ENCODE measurements around the gene RFC3. TPM values are rescaled to one million over a fixed set of nuclear protein-coding genes. Genes with fewer than 3 reads are reported as not detected.
"Not testable (repeated sequence)": the region's sequence is repeated elsewhere in the genome, so short reads cannot be mapped to it uniquely, and the experiment has no call there.

The RFC3 gene
- total and polyA plus RNA-seq, 4 donors, result 6.3 to 16.5 (median 8.5) TPM

DNA sequence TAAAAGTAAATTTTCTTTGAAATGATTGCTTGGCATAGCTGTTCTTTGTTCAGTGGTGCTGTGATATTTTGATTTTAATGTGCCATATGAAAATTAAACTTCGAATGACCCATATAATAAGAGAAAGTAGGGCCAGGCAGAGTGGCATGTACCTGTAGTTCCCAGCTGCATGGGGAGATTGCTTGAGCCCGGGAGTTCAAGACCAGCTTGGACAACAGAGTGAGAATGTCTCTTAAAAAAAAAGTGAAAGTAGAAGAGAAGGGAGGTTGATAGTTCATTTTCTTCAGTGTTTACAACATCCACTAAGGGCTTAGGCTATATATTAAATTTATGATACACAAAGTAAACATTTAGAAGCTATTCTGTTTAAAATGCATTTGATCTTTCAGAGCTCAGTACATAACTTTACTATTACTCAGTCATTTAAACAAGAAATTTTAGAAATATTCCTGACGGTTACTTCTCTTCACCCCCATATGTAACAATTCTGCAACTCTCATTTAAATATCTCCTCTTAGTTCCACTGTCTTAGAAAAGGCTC is 17.2 kb upstream of the RFC3 start:
- Histone ChIP-seq H3K27me3 (ENCODE audit: control insufficient read depth in 3 of 3, insufficient read depth in 3 of 3, low read length in 2 of 3) (peaks cover 0 to under 1% (median 0%) of the 10 kb centered on the region in 3 donors), H3K9ac (ENCODE audit: insufficient read depth in 1 of 2, low read length in 2 of 2) (peak overlapping the region in 1 of 2 donors; percentile 53), H3K4me1 (ENCODE audit: control insufficient read depth in 5 of 5, insufficient read depth in 5 of 5, low read length in 5 of 5) (peaks cover 0 to 8% (median 0%) of the 10 kb centered on the region in 5 donors), H3K27ac (ENCODE audit: low read depth in 1 of 2, low read length in 1 of 2) (no peak overlapping the region), H3K4me3 (no peak overlapping the region), H3K9me3 (ENCODE audit: control insufficient read depth in 4 of 4, insufficient read depth in 3 of 4, low read length in 3 of 4) (no peaks in the 10 kb centered on the region), H3K36me3 (ENCODE audit: control insufficient read depth in 4 of 4, insufficient read depth in 4 of 4, low read length in 4 of 4) (no peaks in the 10 kb centered on the region)
- WGBS, 2 donors, result 29 to 36% methylated on average over 3 of the region's 3 CpGs
- DNase-seq (peak in 2 of 3 donors; percentile 28 to 29), ATAC-seq (ENCODE audit: insufficient read depth, low FRiP score) (no peak)
- TF ChIP-seq, protein P1, sequence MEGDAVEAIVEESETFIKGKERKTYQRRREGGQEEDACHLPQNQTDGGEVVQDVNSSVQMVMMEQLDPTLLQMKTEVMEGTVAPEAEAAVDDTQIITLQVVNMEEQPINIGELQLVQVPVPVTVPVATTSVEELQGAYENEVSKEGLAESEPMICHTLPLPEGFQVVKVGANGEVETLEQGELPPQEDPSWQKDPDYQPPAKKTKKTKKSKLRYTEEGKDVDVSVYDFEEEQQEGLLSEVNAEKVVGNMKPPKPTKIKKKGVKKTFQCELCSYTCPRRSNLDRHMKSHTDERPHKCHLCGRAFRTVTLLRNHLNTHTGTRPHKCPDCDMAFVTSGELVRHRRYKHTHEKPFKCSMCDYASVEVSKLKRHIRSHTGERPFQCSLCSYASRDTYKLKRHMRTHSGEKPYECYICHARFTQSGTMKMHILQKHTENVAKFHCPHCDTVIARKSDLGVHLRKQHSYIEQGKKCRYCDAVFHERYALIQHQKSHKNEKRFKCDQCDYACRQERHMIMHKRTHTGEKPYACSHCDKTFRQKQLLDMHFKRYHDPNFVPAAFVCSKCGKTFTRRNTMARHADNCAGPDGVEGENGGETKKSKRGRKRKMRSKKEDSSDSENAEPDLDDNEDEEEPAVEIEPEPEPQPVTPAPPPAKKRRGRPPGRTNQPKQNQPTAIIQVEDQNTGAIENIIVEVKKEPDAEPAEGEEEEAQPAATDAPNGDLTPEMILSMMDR (IDR thresholded peaks at IDR 0.05; ENCODE audit: control extremely low read depth, extremely low read depth), result no peak

DNA sequence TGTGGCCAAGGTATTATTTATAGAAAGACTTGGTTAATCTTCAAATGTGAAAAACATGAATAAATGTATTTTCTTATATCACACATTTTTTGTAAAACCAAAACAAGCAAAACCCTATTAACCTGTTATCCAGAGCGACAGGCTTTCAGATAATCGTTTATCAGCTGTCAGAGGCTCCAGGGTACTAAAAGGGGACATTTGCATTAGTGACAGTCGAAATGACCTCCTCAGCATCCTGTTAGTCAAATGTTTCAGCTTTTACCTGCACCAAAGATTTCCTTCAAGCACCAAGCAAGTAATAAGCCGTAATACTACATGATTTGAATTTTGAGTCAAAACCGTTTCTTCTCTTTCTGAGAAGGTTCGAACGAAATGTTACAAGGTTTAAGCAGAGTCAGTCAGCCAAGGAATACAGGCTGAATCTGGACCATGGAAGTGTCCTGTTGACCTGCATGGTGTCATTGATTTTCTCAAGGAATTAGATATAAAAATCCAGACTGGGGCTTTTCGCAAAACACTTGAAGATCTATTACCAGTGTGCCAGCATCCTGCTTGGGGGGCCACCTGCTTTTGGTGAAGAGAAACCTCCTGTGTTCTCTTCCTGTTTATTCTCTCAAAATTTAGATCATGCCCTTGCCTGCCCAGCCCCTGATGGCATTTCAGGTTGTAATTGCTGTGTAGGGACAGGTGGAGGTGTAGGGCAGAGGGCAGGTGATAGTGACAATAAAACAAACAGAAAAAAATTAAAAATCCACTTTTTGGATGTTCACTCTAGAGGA is 11.3 kb upstream of the RFC3 start:
- TF ChIP-seq, protein P1 (IDR thresholded peaks at IDR 0.05; ENCODE audit: control extremely low read depth, extremely low read depth), result no peak
- Histone ChIP-seq H3K36me3 (ENCODE audit: control insufficient read depth in 4 of 4, insufficient read depth in 4 of 4, low read length in 4 of 4) (no peaks in the 10 kb centered on the region), H3K27me3 (ENCODE audit: control insufficient read depth in 3 of 3, insufficient read depth in 3 of 3, low read length in 2 of 3) (peaks cover 5 to 23% (median 6%) of the 10 kb centered on the region in 3 donors), H3K4me1 (ENCODE audit: control insufficient read depth in 5 of 5, insufficient read depth in 5 of 5, low read length in 5 of 5) (no peaks in the 10 kb centered on the region), H3K4me3 (no peak overlapping the region), H3K9me3 (ENCODE audit: control insufficient read depth in 4 of 4, insufficient read depth in 3 of 4, low read length in 3 of 4) (no peaks in the 10 kb centered on the region), H3K9ac (ENCODE audit: insufficient read depth in 1 of 2, low read length in 2 of 2) (no peak overlapping the region), H3K27ac (ENCODE audit: low read depth in 1 of 2, low read length in 1 of 2) (no peak overlapping the region)
- WGBS, 2 donors, result 74 to 79% methylated on average over 8 of the region's 8 CpGs
- DNase-seq (no peak), ATAC-seq (ENCODE audit: insufficient read depth, low FRiP score) (no peak)

DNA sequence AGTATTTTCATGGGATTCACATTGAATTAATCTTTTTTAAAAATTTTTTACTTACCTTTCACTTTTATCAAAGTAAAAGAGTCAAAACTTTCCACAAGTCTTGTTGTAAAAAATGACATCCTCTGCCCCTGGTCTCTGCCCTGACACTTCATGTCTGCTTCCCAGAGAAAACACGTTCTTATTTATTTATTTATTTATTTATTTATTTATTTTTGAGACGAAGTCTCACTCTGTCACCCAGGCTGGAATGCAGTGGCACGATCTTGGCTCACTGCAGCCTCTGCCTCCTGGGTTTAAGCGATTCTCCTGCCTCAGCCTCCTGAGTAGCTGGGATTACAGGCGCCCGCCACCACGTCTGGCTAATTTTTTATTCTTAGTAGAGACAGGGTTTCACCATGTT is 5.1 kb upstream of the RFC3 start:
- H3K27me3 ChIP-seq (ENCODE audit: control insufficient read depth in 3 of 3, insufficient read depth in 3 of 3, low read length in 2 of 3); H3K4me3 ChIP-seq: not testable (repeated sequence)
- 86 to 90% methylated on average over 7 of the region's 7 CpGs for WGBS, 2 donors

DNA sequence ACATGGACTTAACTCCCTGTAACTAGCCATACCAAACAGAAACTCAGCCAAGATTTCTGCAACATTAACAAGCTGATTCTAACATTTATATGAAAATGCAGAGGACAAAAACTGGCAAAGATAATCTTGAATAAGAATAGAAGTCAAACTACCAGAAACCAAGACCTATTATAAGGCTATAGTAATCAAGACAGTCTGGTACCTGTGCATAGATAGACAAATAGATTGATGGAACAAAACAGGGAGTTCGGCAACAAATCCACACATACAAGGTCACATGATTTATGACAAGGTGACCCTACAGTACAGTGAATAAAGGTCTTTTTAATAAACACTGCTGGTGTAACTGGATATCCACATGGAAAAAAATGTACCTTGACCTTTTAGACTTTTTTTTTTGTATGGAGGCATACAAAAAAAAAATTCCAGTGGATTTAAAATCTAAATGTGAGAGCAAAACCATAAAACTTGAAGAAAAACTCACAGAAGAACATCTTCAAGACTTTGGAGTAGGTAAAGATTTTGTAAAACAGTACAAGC is 2.9 kb upstream of the RFC3 start:
- H3K4me1 ChIP-seq (ENCODE audit: control insufficient read depth in 5 of 5, insufficient read depth in 5 of 5, low read length in 5 of 5), result peaks cover 0 to 5% (median 0%) of the 10 kb centered on the region in 5 donors
- 69 to 82% methylated on average over 1 of the region's 1 CpG for WGBS, 2 donors
- no peaks in the 10 kb centered on the region for H3K27me3 ChIP-seq (ENCODE audit: control insufficient read depth in 3 of 3, insufficient read depth in 3 of 3, low read length in 2 of 3)
- no peak overlapping the region for H3K27ac ChIP-seq (ENCODE audit: low read depth in 1 of 2, low read length in 1 of 2)
- no peak for ATAC-seq (ENCODE audit: insufficient read depth, low FRiP score)
- no peak overlapping the region for H3K9ac ChIP-seq (ENCODE audit: insufficient read depth in 1 of 2, low read length in 2 of 2)
- TF ChIP-seq, protein P1 (IDR thresholded peaks at IDR 0.05; ENCODE audit: control extremely low read depth, extremely low read depth), result no peak
- no peaks in the 10 kb centered on the region for H3K36me3 ChIP-seq (ENCODE audit: control insufficient read depth in 4 of 4, insufficient read depth in 4 of 4, low read length in 4 of 4)
- DNase-seq, result no peak
- H3K4me3 ChIP-seq, result no peak overlapping the region
- no peaks in the 10 kb centered on the region for H3K9me3 ChIP-seq (ENCODE audit: control insufficient read depth in 4 of 4, insufficient read depth in 3 of 4, low read length in 3 of 4)

More for the DNA sequence above, 5.1 kb upstream of the RFC3 start:
- H3K9ac ChIP-seq (ENCODE audit: insufficient read depth in 1 of 2, low read length in 2 of 2); H3K36me3 ChIP-seq (ENCODE audit: control insufficient read depth in 4 of 4, insufficient read depth in 4 of 4, low read length in 4 of 4); H3K9me3 ChIP-seq (ENCODE audit: control insufficient read depth in 4 of 4, insufficient read depth in 3 of 4, low read length in 3 of 4); DNase-seq; H3K27ac ChIP-seq (ENCODE audit: low read depth in 1 of 2, low read length in 1 of 2); H3K4me1 ChIP-seq (ENCODE audit: control insufficient read depth in 5 of 5, insufficient read depth in 5 of 5, low read length in 5 of 5); ATAC-seq (ENCODE audit: insufficient read depth, low FRiP score): not testable (repeated sequence)

All from lung (tissue), 12 donors.